CD4-positive, alpha-beta T cell (primary cell): ENCODE results near the gene URI1. TPM values are rescaled to one million over a fixed set of nuclear protein-coding genes. Genes with fewer than 3 reads are reported as not detected.

Experiments
- ATAC-seq: fragments of 200-7000 bp; cut with Tn5 transposase; one replicate; pipeline ENCODE4 v1.10.0; 2022; ENCODE audit warnings: mild to moderate bottlenecking; ENCODE audit not compliant: poor library complexity
- CTCF ChIA-PET: fragments of 350-600 bp; sonication (Branson Sonifier 250); formaldehyde crosslinking; loops from one replicate; lab custom pipeline; 2021; ENCODE audit warnings: antibody characterized with exemption, inconsistent platforms; lab: Charles Lee
- POLR2A ChIA-PET: fragments of 350-600 bp; sonication (Branson Sonifier 250); formaldehyde crosslinking; loops from one replicate; lab custom pipeline; 2021; ENCODE audit warnings: antibody characterized with exemption, inconsistent platforms; lab: Charles Lee
- DNase-seq, 14 experiments: peaks; one replicate each; pipeline ENCODE4 v3.0.0-alpha.2; 2013 to 2020; ENCODE audit warnings: mixed read lengths in 2 of 14
- H3K27ac ChIP-seq, 2 donors: one replicate each; pipeline versions ENCODE4 v1.5.1 to v1.7.0; 2013; ENCODE audit warnings: low read length in 2 of 2, low read depth in 1 of 2, mild to moderate bottlenecking in 1 of 2
- H3K27me3 ChIP-seq, 2 experiments: 1 replicate in 1 of 2; 2 replicates in 1 of 2; pipeline versions ENCODE4 v1.6.1 to v1.7.0; 2013; ENCODE audit warnings: low read length in 2 of 2, control low read depth in 1 of 2, mild to moderate bottlenecking in 1 of 2, moderate library complexity in 1 of 2; ENCODE audit not compliant: insufficient read depth in 2 of 2, control insufficient read depth in 1 of 2
- H3K36me3 ChIP-seq: one replicate; pipeline ENCODE4 v1.6.1; 2013; ENCODE audit warnings: low read length, control low read depth; ENCODE audit not compliant: insufficient read depth
- H3K4me1 ChIP-seq: one replicate; pipeline ENCODE4 v1.6.1; 2013; ENCODE audit warnings: low read length, control low read depth; ENCODE audit not compliant: insufficient read depth
- H3K4me3 ChIP-seq: one replicate; pipeline ENCODE4 v1.5.1; 2013; ENCODE audit warnings: mild to moderate bottlenecking, low read length, moderate library complexity
- H3K9me3 ChIP-seq, 2 experiments: 1 replicate in 1 of 2; 2 replicates in 1 of 2; pipeline versions ENCODE4 v1.6.1 to v1.7.0; 2013; ENCODE audit warnings: low read length in 2 of 2, mild to moderate bottlenecking in 2 of 2, control low read depth in 1 of 2, moderate library complexity in 1 of 2; ENCODE audit not compliant: control insufficient read depth in 1 of 2, insufficient read depth in 1 of 2
- H3K27ac Mint-ChIP-seq: one replicate; pipeline ENCODE4 v1.8.0; 2020; ENCODE audit warnings: mixed read lengths
- H3K27me3 Mint-ChIP-seq: one replicate; pipeline ENCODE4 v1.8.0; 2021; ENCODE audit warnings: mixed read lengths
- H3K36me3 Mint-ChIP-seq: one replicate; pipeline ENCODE4 v1.8.0; 2021; ENCODE audit warnings: low read depth, mixed read lengths
- H3K4me1 Mint-ChIP-seq: one replicate; pipeline ENCODE4 v1.8.0; 2021; ENCODE audit warnings: low read depth, mixed read lengths
- H3K4me3 Mint-ChIP-seq: one replicate; pipeline ENCODE4 v1.8.0; 2020; ENCODE audit warnings: mild to moderate bottlenecking, mixed read lengths
- H3K9me3 Mint-ChIP-seq: one replicate; pipeline ENCODE4 v1.8.0; 2020; ENCODE audit warnings: mixed read lengths
- intact Hi-C, 2 experiments: fragments of 100-400 bp; cut with DNase I in 1 of 2; cut with micrococcal nuclease in 1 of 2; formaldehyde crosslinking; loops; one replicate each; pipeline versions ENCODE4 v1.15.1 to v1.9.0; 2023 to 2025; cut with DNase I, micrococcal nuclease
- total RNA-seq, 174 experiments: library from RNA in 2 of 174; stranded (reverse) in 2 of 174; gene quantifications; one replicate each; pipeline ENCODE4 v1.2.3 and lab custom pipeline; 2021 to 2026
- TF ChIP-seq, protein P1 (sequence below): fragments of 200-600 bp; IDR thresholded peaks from one replicate; pipeline ENCODE4 v1.8.0; 2022; ENCODE audit warnings: antibody characterized with exemption, mild to moderate bottlenecking

Gene URI1
- total RNA-seq, 2 experiments from 2014 or later = 50.9 to 63.6 TPM

DNA sequence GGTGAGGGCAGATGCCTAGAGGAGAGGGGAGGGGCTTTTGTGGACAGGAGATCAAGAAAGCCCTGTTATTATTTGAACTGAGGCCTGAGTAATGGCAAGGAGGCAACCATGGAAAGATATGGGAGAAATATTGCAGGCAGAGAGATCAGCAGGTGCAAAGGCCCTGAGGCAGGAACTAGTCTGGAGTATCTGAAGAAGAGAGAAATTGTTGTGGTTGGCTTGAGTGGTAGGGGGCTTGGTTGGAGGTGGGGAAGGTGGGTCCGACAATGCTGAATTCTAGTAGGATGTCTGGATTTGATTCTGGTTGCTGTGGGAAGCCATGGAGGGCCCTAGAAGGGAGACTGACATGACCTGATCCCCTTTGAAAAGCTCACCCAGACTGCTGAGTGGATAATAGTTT is 2.4 kb upstream of the URI1 start:
- Histone ChIP-seq H3K36me3 (no peaks in the 10 kb centered on the region), H3K9me3 (peaks cover 8 to 11% of the 10 kb centered on the region in 2 experiments), H3K4me3 (no peak overlapping the region), H3K4me1 (peaks cover 20% of the 10 kb centered on the region), H3K27me3 (no peaks in the 10 kb centered on the region), H3K27ac (no peak overlapping the region)
- intact Hi-C loops = loop anchor here (2.0 to 10.0 kb wide), 6 partner anchors 27 to 725 kb away; partner anchors contain the start of gene UQCRFS1 (in 1 of the 2)
- Mint-ChIP-seq H3K9me3 (peaks cover 4% of the 10 kb centered on the region), H3K27ac (no peak overlapping the region), H3K36me3 (peaks cover 20% of the 10 kb centered on the region), H3K4me1 (peaks cover 34% of the 10 kb centered on the region), H3K4me3 (peak overlapping the region; percentile 55), H3K27me3 (no peaks in the 10 kb centered on the region)
- POLR2A ChIA-PET = no interaction called here
- CTCF ChIA-PET = no interaction called here
- DNase-seq (no peak), ATAC-seq (no peak)
- TF ChIP-seq, protein P1, sequence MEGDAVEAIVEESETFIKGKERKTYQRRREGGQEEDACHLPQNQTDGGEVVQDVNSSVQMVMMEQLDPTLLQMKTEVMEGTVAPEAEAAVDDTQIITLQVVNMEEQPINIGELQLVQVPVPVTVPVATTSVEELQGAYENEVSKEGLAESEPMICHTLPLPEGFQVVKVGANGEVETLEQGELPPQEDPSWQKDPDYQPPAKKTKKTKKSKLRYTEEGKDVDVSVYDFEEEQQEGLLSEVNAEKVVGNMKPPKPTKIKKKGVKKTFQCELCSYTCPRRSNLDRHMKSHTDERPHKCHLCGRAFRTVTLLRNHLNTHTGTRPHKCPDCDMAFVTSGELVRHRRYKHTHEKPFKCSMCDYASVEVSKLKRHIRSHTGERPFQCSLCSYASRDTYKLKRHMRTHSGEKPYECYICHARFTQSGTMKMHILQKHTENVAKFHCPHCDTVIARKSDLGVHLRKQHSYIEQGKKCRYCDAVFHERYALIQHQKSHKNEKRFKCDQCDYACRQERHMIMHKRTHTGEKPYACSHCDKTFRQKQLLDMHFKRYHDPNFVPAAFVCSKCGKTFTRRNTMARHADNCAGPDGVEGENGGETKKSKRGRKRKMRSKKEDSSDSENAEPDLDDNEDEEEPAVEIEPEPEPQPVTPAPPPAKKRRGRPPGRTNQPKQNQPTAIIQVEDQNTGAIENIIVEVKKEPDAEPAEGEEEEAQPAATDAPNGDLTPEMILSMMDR = no peak

DNA sequence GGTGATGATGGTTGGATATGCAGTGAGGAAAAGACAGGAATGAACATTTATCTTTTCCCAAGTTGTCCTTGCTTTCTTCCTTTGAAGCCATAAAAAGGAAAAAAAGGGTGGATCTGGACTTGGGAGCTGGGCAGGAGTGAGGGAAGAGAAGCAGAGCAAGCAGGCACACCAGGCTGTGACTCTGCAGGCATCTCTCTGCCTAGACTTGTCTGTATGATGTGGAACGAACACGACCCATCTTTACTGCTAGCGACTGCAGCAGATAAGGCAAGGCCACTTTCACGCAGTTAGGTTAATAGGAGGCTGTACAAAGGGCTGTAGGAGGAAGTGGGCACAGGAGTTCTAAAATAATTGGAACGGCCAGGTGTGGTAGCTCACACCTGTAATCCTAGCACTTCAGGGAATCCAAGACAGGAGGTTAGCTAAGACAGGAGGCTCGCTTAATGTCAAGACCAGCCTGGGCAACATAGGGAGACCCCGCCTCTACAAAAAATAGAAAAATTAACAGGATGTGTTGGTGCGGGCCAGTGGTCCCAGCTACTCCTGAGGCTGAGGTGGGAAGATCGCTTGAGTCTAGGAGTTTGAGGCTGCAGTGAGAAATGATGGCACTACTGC is 961 bp upstream of the URI1 start:
- ATAC-seq (no peak), DNase-seq (no peak)
- H3K4me3 Mint-ChIP-seq = peak overlapping the region; percentile 98
- peaks cover 3% of the 10 kb centered on the region in 2 experiments for H3K9me3 ChIP-seq
- H3K4me1 ChIP-seq = peaks cover 25% of the 10 kb centered on the region
- H3K27me3 ChIP-seq = no peaks in the 10 kb centered on the region
- no peaks in the 10 kb centered on the region for H3K27me3 Mint-ChIP-seq
- CTCF ChIA-PET = interaction anchor here (0.7 to 1.9 kb wide), 4 partner anchors 68 to 225 kb away, joined by 3 to 4 read pairs (median 4); no protein-coding TSS in a partner anchor
- intact Hi-C loops = loop anchor here (2.0 to 10.0 kb wide), 6 partner anchors 26 to 726 kb away; partner anchors contain the start of gene UQCRFS1 (in 1 of the 2)
- H3K4me1 Mint-ChIP-seq = peaks cover 47% of the 10 kb centered on the region
- H3K27ac Mint-ChIP-seq = peak overlapping the region; percentile 96
- TF ChIP-seq, protein P1 = no peak
- no peak overlapping the region for H3K27ac ChIP-seq
- peak overlapping the region; percentile 55 for H3K4me3 ChIP-seq
- H3K36me3 Mint-ChIP-seq = peaks cover 20% of the 10 kb centered on the region
- H3K36me3 ChIP-seq = no peaks in the 10 kb centered on the region
- POLR2A ChIA-PET = interaction anchor here (0.7 to 2.5 kb wide), 17 partner anchors 10 to 335 kb away, joined by 3 to 32 read pairs (median 5); partner anchors contain the start of genes C19orf12, PLEKHF1 and POP4
- no peaks in the 10 kb centered on the region for H3K9me3 Mint-ChIP-seq

DNA sequence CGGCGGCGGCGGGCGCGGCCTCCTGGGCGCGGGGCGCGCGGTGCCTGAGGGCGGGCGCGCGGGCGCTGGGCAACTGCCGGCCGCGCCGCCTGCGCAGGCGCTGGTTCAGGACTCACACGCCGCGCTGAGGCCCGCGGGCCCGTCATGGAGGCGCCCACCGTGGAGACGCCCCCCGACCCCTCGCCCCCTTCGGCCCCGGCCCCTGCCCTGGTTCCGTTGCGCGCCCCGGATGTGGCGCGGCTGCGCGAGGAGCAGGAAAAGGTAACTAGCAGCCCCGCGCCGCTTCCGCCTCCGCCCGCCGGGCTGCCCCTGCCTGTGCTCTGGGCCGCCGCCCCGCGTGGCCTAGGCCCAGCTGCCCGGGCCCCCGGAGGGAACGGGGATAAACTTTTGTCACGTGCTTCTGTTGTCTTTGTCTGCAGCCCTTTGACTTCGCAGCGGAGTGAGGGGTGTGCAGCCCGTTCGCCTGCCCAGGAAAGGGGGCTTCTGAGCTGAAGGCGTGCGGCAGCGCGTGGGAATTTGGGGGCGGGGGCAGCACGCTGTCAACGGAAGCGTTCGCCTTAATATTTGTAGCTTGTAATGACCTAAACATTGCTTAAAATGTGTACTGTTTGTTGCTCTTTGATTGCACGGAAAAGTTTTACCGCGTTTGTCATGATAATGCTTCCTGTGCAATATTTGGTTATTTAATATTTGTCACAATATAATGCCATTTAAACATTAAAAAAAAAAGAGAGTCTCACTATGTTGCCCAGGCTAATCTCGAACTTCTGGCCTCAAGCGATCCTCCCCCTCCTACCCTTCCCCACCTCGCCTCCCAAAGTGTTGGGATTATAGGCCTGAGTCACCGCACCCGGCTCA is 594 bp downstream of the URI1 start:
- POLR2A ChIA-PET = interaction anchor here (0.6 to 2.5 kb wide), 17 partner anchors 21 to 337 kb away, joined by 3 to 32 read pairs (median 5); partner anchors contain the start of genes C19orf12, PLEKHF1 and POP4

More for the DNA sequence above, 594 bp downstream of the URI1 start:
- CTCF ChIA-PET = interaction anchor here (1.2 to 1.9 kb wide), 2 partner anchors 98 to 226 kb away, joined by 4 read pairs; no protein-coding TSS in a partner anchor
- ATAC-seq (peak; percentile 71), DNase-seq (peak; percentile 52 to 87 (median 68))
- Mint-ChIP-seq H3K27ac (peak overlapping the region; percentile 47), H3K4me3 (peak overlapping the region; percentile 98), H3K27me3 (no peaks in the 10 kb centered on the region), H3K36me3 (peaks cover 9% of the 10 kb centered on the region), H3K9me3 (no peaks in the 10 kb centered on the region), H3K4me1 (peaks cover 61% of the 10 kb centered on the region)
- peak overlapping the region in 1 of 2 donors; percentile 67 for H3K27ac ChIP-seq
- TF ChIP-seq, protein P1 = no peak
- no peaks in the 10 kb centered on the region for H3K9me3 ChIP-seq
- peaks cover 27% of the 10 kb centered on the region for H3K4me1 ChIP-seq
- peak overlapping the region; percentile 82 for H3K4me3 ChIP-seq
- no peaks in the 10 kb centered on the region for H3K27me3 ChIP-seq
- no peaks in the 10 kb centered on the region for H3K36me3 ChIP-seq
- intact Hi-C loops = loop anchor here (2.0 to 10.0 kb wide), 6 partner anchors 98 to 728 kb away; partner anchors contain the start of gene UQCRFS1 (in 1 of the 2)
